ENCODE results near the gene RANBP10. TPM values are rescaled to one million over a fixed set of nuclear protein-coding genes. Genes with fewer than 3 reads are reported as not detected.

RANBP10 gene
- total RNA-seq, 2 donors from 2014 or later = 11.1 to 22.8 TPM

- H3K27me3 ChIP-seq (replicated peaks; ENCODE audit: insufficient read depth) = no peaks in the 10 kb centered on the region
- no peak overlapping the region for H3K4me3 ChIP-seq
- peaks cover 11% of the 10 kb centered on the region for H3K4me1 ChIP-seq (replicated peaks)
- intact Hi-C loops (cut with DNase I) = loop anchor here (10.0 kb wide), 1 partner anchor 126 kb away; no protein-coding TSS in a partner anchor
- TF ChIP-seq POLR2A (IDR thresholded peaks at IDR 0.05) (no peak), POLR2AphosphoS5 (IDR thresholded peaks at IDR 0.05) (no peak)
- TF ChIP-seq, protein P1, sequence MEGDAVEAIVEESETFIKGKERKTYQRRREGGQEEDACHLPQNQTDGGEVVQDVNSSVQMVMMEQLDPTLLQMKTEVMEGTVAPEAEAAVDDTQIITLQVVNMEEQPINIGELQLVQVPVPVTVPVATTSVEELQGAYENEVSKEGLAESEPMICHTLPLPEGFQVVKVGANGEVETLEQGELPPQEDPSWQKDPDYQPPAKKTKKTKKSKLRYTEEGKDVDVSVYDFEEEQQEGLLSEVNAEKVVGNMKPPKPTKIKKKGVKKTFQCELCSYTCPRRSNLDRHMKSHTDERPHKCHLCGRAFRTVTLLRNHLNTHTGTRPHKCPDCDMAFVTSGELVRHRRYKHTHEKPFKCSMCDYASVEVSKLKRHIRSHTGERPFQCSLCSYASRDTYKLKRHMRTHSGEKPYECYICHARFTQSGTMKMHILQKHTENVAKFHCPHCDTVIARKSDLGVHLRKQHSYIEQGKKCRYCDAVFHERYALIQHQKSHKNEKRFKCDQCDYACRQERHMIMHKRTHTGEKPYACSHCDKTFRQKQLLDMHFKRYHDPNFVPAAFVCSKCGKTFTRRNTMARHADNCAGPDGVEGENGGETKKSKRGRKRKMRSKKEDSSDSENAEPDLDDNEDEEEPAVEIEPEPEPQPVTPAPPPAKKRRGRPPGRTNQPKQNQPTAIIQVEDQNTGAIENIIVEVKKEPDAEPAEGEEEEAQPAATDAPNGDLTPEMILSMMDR (IDR thresholded peaks at IDR 0.05) = no peak
- H3K27ac ChIP-seq = no peak overlapping the region
- 85% methylated on average over 7 of the region's 7 CpGs for WGBS
- DNase-seq (ENCODE audit: low spot score) = no peak
- no peaks in the 10 kb centered on the region for H3K9me3 ChIP-seq
- no peaks in the 10 kb centered on the region for H3K36me3 ChIP-seq
Measured at GRCh38 chr16:67800338-67800926, 5.9 kb downstream of the RANBP10 start.

DNA sequence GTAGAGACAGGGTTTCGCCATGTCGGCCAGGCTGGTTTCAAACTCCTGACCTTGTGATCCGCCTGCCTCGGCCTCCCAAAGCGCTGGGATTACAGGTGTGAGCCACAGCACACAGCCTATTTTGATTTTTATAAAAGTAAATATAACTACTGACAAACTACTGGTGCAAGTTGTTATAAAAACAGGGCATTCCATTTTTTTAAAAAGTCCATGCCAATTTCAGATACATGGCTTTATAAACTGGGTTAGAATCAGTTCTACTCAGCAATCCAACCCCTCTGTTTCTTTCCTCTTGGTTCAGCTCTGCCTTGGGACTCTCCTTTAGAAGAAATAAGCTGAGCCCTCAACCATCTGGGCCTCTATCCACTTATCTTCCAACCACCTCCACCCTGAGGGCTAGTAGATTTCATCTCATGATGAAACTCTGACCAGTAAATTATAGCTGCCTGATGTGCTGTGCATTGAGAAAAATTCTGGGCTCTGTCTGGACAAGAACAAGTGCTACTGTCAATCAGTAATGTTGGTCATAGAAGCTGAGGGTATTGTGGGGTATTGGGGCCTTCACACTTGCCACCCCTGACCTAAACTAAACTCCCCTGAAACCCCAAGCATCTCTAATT is 10.2 kb downstream of the RANBP10 start:
- Histone ChIP-seq H3K36me3 (no peaks in the 10 kb centered on the region), H3K27ac (no peak overlapping the region), H3K27me3 (replicated peaks; ENCODE audit: insufficient read depth) (no peaks in the 10 kb centered on the region), H3K4me3 (no peak overlapping the region), H3K9me3 (no peaks in the 10 kb centered on the region), H3K4me1 (replicated peaks) (no peaks in the 10 kb centered on the region)
- no peak for TF ChIP-seq POLR2A (IDR thresholded peaks at IDR 0.05)
- TF ChIP-seq POLR2AphosphoS5 (IDR thresholded peaks at IDR 0.05) = no peak
- TF ChIP-seq, protein P1 (IDR thresholded peaks at IDR 0.05) = no peak
- WGBS = 100% methylated on average over 5 of the region's 5 CpGs
- intact Hi-C loops (cut with DNase I) = no loop called here
- DNase-seq (ENCODE audit: low spot score) = no peak

DNA sequence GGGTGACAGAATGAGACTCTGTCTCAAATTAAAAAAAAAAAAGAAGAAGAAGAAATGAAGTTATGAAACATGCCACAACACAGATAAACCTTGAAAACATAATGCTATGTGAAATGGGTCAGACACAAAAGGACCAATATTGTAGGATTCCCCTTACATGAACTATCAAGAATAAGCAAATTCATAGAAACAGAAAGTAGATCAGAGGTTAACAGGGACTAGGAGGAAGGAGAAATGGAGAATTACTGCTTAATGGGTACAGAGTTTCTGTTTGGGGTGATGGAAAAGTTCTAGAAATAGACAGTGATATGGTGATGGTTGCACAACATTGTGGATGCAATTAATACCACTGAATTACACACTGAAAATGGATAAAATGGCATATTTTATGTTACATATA is 16.3 kb downstream of the RANBP10 start:
- Histone ChIP-seq H3K4me3 (no peak overlapping the region), H3K9me3 (no peaks in the 10 kb centered on the region), H3K4me1 (replicated peaks) (no peaks in the 10 kb centered on the region), H3K27me3 (replicated peaks; ENCODE audit: insufficient read depth) (no peaks in the 10 kb centered on the region), H3K36me3 (no peaks in the 10 kb centered on the region), H3K27ac (no peak overlapping the region)
- intact Hi-C loops (cut with DNase I) = no loop called here
- DNase-seq (ENCODE audit: low spot score) = no peak
- TF ChIP-seq POLR2A (IDR thresholded peaks at IDR 0.05) (no peak), POLR2AphosphoS5 (IDR thresholded peaks at IDR 0.05) (no peak)
- TF ChIP-seq, protein P1 (IDR thresholded peaks at IDR 0.05) = no peak

DNA sequence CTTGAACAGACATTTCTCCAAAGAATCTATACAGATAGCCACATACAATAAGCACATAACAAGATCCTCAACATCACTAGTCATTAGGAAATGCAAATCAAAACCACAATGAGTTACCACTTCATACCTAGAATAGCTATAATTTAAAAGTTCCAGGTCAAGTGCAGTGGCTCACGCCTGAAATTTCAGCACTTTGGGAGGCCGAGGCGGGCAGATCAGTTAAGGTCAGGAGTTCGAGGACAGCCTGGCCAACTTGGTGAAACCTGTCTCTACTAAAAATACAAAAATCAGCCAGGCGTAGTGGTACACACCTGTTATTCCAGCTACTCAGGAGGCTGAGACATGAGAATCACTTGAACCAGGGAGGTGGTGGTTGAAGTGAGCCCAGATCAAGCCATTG is 19.9 kb downstream of the RANBP10 start:
- intact Hi-C loops (cut with DNase I) = no loop called here
- TF ChIP-seq POLR2AphosphoS5 (IDR thresholded peaks at IDR 0.05) (no peak), POLR2A (IDR thresholded peaks at IDR 0.05) (no peak)
- TF ChIP-seq, protein P1 (IDR thresholded peaks at IDR 0.05) = no peak
- DNase-seq (ENCODE audit: low spot score) = no peak
- H3K4me1 ChIP-seq (replicated peaks) = no peaks in the 10 kb centered on the region
- H3K4me3 ChIP-seq = no peak overlapping the region
- no peak overlapping the region for H3K27ac ChIP-seq
- H3K27me3 ChIP-seq (replicated peaks; ENCODE audit: insufficient read depth) = no peaks in the 10 kb centered on the region
- 94% methylated on average over 5 of the region's 5 CpGs for WGBS
- H3K36me3 ChIP-seq = no peaks in the 10 kb centered on the region
- no peaks in the 10 kb centered on the region for H3K9me3 ChIP-seq

- intact Hi-C loops (cut with DNase I) = no loop called here
Measured at GRCh38 chr16:67783353-67783725, 23.0 kb downstream of the RANBP10 start.

More at GRCh38 chr16:67783353-67783725, 23.0 kb downstream of the RANBP10 start:
- no peak for DNase-seq (ENCODE audit: low spot score)
- Histone ChIP-seq H3K27me3 (replicated peaks; ENCODE audit: insufficient read depth) (no peaks in the 10 kb centered on the region), H3K9me3 (no peaks in the 10 kb centered on the region), H3K27ac (no peak overlapping the region), H3K4me3 (no peak overlapping the region), H3K4me1 (replicated peaks) (no peaks in the 10 kb centered on the region), H3K36me3 (no peaks in the 10 kb centered on the region)
- TF ChIP-seq POLR2A (IDR thresholded peaks at IDR 0.05) (no peak), POLR2AphosphoS5 (IDR thresholded peaks at IDR 0.05) (no peak)
- TF ChIP-seq, protein P1 (IDR thresholded peaks at IDR 0.05) = no peak
